ENCODE results near the gene ATG4B. TPM values are rescaled to one million over a fixed set of nuclear protein-coding genes. Genes with fewer than 3 reads are reported as not detected.
A peak's percentile ranks its signal among the peaks of the same experiment; 100 is the strongest.

Gene ATG4B
- total RNA-seq, 1 donor from 2014 or later: 135 TPM

DNA sequence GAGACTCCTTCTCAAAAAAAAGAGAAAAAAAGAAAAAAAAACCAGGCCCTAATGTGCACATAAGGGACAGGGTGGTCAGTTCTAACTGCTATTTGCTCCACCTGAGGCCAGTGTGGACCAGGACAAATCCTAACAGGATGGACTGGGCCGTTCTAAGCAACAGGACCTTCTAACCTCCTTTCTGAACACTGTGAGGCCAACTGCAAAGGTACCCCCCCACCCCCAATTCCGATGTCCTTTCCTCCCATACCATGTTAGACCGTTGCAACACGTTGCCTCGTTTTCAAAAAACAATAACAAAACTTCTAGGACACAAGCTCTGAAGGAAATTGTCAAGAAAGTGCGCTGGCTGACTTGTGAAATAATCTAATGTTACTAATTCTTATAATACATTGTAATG is 1.7 kb upstream of the ATG4B start:
- no peak for DNase-seq (ENCODE audit: low spot score in 2 of 2, unreplicated experiment in 2 of 2)
- TF ChIP-seq, protein P1, sequence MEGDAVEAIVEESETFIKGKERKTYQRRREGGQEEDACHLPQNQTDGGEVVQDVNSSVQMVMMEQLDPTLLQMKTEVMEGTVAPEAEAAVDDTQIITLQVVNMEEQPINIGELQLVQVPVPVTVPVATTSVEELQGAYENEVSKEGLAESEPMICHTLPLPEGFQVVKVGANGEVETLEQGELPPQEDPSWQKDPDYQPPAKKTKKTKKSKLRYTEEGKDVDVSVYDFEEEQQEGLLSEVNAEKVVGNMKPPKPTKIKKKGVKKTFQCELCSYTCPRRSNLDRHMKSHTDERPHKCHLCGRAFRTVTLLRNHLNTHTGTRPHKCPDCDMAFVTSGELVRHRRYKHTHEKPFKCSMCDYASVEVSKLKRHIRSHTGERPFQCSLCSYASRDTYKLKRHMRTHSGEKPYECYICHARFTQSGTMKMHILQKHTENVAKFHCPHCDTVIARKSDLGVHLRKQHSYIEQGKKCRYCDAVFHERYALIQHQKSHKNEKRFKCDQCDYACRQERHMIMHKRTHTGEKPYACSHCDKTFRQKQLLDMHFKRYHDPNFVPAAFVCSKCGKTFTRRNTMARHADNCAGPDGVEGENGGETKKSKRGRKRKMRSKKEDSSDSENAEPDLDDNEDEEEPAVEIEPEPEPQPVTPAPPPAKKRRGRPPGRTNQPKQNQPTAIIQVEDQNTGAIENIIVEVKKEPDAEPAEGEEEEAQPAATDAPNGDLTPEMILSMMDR (IDR thresholded peaks at IDR 0.05; ENCODE audit: unreplicated experiment): no peak
- Mint-ChIP-seq H3K4me1 (peaks cover 23% of the 10 kb centered on the region), H3K27ac (peak overlapping the region; percentile 93), H3K36me3 (peaks cover 21% of the 10 kb centered on the region), H3K27me3 (ENCODE audit: low read depth) (no peaks in the 10 kb centered on the region), H3K4me3 (peak overlapping the region; percentile 77), H3K9me3 (no peaks in the 10 kb centered on the region)

DNA sequence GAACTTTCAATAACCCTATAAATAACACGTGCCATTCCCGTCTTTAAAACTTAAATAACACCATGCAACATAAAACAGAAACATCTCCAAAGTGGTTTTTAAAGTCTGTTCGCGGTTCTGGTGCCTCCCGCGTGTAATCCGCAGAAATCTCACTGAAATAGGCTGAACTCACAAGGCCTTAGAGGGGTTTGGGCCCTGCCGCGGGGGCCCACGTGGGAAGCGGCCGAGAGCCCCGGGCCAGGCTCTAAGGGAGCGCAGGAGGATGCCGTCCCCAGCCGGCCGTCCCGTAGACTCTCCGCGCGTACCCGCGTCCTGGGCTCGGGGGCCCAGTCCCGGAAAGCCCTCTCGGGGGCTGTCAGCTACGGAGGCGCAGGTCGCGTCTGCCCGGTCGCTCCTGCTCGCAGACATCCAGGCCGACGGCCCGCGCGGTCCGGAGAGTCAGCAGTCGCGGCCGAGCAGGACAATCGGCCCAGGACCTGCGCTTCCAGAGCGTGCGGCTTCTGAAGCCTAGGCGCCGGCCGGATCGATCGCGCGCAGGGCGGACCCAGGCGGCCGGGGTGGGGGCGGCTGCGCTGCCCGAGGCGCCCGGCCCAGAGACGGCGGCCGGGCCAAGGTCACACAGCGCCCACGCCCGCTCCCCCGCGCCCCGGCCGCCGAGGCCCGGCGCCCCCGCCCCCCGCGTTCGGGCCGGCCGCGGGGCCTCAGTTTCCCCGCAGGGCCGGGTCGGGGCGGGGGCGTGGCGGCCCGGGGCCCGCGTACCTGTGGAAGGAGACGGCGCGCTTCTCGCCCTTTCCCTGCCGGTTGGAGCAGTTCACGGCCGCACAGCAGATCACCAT is 1.1 kb upstream of the ATG4B start:
- H3K4me1 Mint-ChIP-seq: peaks cover 23% of the 10 kb centered on the region
- TF ChIP-seq, protein P1 (IDR thresholded peaks at IDR 0.05; ENCODE audit: unreplicated experiment): no peak
- H3K4me3 Mint-ChIP-seq: peak overlapping the region; percentile 77
- H3K9me3 Mint-ChIP-seq: no peaks in the 10 kb centered on the region
- DNase-seq (ENCODE audit: low spot score in 2 of 2, unreplicated experiment in 2 of 2): peak in 1 of 2 experiments; percentile 60
- H3K27ac Mint-ChIP-seq: peak overlapping the region; percentile 93
- peaks cover 19% of the 10 kb centered on the region for H3K36me3 Mint-ChIP-seq
- no peaks in the 10 kb centered on the region for H3K27me3 Mint-ChIP-seq (ENCODE audit: low read depth)

DNA sequence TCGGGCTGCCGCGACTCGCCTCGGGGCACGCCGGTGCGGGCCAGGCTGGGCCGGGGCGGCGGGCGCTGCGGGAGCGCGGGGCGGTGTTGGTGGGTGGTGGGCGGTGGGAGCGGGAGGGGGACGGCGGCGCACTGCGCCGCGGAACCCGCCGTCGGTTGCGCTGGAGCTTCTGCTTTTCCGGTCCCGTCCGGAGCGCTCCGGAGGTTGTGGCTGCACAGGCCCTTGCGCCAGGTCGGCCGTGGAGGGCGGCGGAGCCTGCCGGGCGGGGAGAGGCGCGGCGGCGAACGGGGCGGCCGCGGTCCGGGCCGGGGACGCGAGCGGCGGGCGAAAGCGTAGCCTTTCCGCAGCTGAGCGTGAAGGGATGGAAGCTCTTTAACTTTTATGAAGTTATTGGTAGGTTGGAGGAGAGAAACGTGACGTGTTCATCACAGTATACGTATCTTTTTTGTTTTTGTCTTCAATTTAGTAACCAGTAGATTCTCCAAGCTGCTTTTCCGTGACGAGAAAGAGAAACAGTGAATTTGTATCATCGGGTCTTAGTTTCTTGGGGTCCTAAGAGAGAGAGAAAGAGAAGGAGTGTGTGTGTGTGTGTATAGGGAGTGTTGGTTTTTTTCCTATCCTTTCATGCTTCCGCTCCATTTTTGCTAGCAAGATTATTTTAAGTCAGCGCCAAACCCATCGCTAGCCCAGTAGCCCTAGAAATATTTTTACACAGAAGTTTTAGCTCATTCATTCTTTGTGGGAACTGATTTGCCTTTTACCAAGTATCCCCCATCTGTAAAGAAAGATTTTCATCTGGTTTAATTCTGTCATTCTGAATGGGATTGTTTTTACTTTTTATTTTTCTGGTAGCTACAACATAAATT is 535 bp downstream of the ATG4B start:
- TF ChIP-seq, protein P1 (IDR thresholded peaks at IDR 0.05; ENCODE audit: unreplicated experiment): no peak
- H3K36me3 Mint-ChIP-seq: peaks cover 13% of the 10 kb centered on the region
- H3K27ac Mint-ChIP-seq: peak overlapping the region; percentile 96
- H3K27me3 Mint-ChIP-seq (ENCODE audit: low read depth): no peaks in the 10 kb centered on the region
- no peaks in the 10 kb centered on the region for H3K9me3 Mint-ChIP-seq
- peak overlapping the region; percentile 91 for H3K4me3 Mint-ChIP-seq
- H3K4me1 Mint-ChIP-seq: peaks cover 23% of the 10 kb centered on the region
- no peak for DNase-seq (ENCODE audit: low spot score in 2 of 2, unreplicated experiment in 2 of 2)

GRCh38 chr2:241638940-241639339 is 1.4 kb downstream of the ATG4B start:
- H3K27ac Mint-ChIP-seq: peak overlapping the region; percentile 96
- no peaks in the 10 kb centered on the region for H3K9me3 Mint-ChIP-seq
- no peaks in the 10 kb centered on the region for H3K27me3 Mint-ChIP-seq (ENCODE audit: low read depth)

DNA sequence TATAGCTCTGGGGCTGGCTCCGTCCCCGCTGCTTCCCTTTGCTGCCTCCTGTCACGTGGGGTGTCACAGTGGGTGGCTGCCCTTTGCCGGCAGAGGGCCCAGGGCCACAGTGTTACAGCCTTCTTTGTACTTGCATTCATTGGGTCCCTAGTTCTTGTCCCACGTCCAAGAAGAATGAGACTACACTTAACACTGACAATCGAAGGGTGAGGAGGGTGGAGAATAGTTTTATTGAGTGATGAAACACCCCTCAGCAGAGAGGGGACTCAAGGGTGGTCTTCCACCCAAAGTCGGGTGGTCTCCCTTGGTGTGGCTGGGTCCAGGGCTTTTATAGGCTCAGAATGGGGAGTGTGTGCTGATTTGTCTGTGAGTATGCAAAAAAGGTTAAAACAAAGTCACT is 1.9 kb downstream of the ATG4B start:
- Mint-ChIP-seq H3K27me3 (ENCODE audit: low read depth) (no peaks in the 10 kb centered on the region), H3K9me3 (no peaks in the 10 kb centered on the region), H3K4me3 (no peak overlapping the region), H3K27ac (no peak overlapping the region), H3K36me3 (peaks cover 10% of the 10 kb centered on the region), H3K4me1 (peaks cover 23% of the 10 kb centered on the region)
- no peak for DNase-seq (ENCODE audit: low spot score in 2 of 2, unreplicated experiment in 2 of 2)
- TF ChIP-seq, protein P1 (IDR thresholded peaks at IDR 0.05; ENCODE audit: unreplicated experiment): no peak

More at GRCh38 chr2:241638940-241639339, 1.4 kb downstream of the ATG4B start:
- Mint-ChIP-seq H3K4me1 (peaks cover 23% of the 10 kb centered on the region), H3K36me3 (peaks cover 12% of the 10 kb centered on the region), H3K4me3 (peak overlapping the region; percentile 91)
- no peak for DNase-seq (ENCODE audit: low spot score in 2 of 2, unreplicated experiment in 2 of 2)
- TF ChIP-seq, protein P1 (IDR thresholded peaks at IDR 0.05; ENCODE audit: unreplicated experiment): no peak
